DOHH2 (cell line): ENCODE data around the gene ITSN2.

Source experiments
- EZH2phosphoT487 ChIP-seq: fragments of 200-600 bp; sonication (generic); IDR thresholded peaks from 2 replicates; pipeline ENCODE4 v1.6.1; 2017; ENCODE audit warnings: borderline replicate concordance, mild to moderate bottlenecking, antibody characterized with exemption, low read length, moderate library complexity, mixed read lengths
- TF ChIP-seq, protein P1 (sequence below): fragments of 200-600 bp; sonication (generic); IDR thresholded peaks from one replicate; pipeline ENCODE4 v1.5.1; 2014; ENCODE audit warnings: antibody characterized with exemption, mild to moderate bottlenecking, low read depth, low read length; ENCODE audit not compliant: poor library complexity, severe bottlenecking

DNA sequence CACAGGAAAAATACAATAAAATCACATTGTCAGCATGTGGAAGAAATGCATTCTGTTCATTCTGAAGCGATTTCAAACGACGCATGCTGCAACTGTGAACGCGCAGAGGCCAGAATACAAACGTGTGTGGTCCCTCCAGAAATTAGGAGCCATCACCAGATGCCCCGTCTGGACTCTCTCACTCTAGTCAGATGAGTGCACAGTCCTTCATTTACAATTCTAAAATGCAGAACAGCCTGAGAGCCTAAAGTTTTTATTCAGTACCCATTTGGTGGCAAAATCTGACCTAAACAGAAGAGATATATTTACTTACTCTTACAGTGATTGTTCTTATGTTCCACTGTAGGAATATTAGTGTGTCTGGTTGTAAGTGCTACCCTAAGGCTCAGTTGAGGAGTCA lies 148.9 kb downstream of the ITSN2 start:
- TF ChIP-seq, protein P1, sequence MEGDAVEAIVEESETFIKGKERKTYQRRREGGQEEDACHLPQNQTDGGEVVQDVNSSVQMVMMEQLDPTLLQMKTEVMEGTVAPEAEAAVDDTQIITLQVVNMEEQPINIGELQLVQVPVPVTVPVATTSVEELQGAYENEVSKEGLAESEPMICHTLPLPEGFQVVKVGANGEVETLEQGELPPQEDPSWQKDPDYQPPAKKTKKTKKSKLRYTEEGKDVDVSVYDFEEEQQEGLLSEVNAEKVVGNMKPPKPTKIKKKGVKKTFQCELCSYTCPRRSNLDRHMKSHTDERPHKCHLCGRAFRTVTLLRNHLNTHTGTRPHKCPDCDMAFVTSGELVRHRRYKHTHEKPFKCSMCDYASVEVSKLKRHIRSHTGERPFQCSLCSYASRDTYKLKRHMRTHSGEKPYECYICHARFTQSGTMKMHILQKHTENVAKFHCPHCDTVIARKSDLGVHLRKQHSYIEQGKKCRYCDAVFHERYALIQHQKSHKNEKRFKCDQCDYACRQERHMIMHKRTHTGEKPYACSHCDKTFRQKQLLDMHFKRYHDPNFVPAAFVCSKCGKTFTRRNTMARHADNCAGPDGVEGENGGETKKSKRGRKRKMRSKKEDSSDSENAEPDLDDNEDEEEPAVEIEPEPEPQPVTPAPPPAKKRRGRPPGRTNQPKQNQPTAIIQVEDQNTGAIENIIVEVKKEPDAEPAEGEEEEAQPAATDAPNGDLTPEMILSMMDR: no peak
- TF ChIP-seq EZH2phosphoT487: no peak
